Mononuclear cell (primary cell): ENCODE measurements around the gene CACNA2D3. TPM values are rescaled to one million over a fixed set of nuclear protein-coding genes. Genes with fewer than 3 reads are reported as not detected.

Experiments used
- H3K27me3 ChIP-seq: 2 replicates; pipeline ENCODE4 v1.6.0; 2011; ENCODE audit warnings: low read length, control low read depth; ENCODE audit not compliant: insufficient read depth
- H3K4me1 ChIP-seq: 2 replicates; pipeline ENCODE4 v1.5.1; 2011; ENCODE audit warnings: mild to moderate bottlenecking, low read length, control low read depth; ENCODE audit not compliant: insufficient read depth
- H3K4me3 ChIP-seq: 2 replicates; pipeline ENCODE4 v1.5.1; 2011; ENCODE audit warnings: mild to moderate bottlenecking, low read length, moderate library complexity
- H3K9me3 ChIP-seq: 2 replicates; pipeline ENCODE4 v1.5.1; 2011; ENCODE audit warnings: low read depth, mild to moderate bottlenecking, control low read depth, low read length
- total RNA-seq: library from RNA; depleted of rRNA; stranded (reverse); fragments of >200 nt; gene quantifications from one replicate; pipeline ENCODE4 v1.2.3, GENCODE V29; 2012

The CACNA2D3 gene
- total RNA-seq, 1 donor: 2.0 TPM

DNA sequence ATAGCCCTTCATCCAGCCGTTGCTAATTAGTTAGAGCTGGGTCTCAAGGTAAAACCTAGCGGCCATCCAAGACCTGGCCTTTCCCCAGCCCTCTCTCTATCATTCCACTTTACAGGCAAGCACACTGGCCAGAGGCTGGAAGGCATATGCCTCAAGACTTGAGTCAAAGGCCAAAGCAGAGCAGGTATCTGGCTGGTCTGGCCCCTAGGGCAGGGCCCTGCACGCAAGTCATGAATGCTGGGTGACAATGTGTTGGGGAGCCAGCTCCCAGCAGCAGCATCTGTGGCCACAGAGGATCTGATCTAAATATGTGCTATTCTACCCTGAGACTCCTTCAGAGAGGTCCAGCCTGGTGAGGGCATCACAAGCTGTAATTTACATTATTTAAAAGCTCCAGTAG lies 691.9 kb downstream of the CACNA2D3 start:
- Histone ChIP-seq H3K4me3 (no peak overlapping the region), H3K9me3 (no peaks in the 10 kb centered on the region), H3K4me1 (no peaks in the 10 kb centered on the region), H3K27me3 (no peaks in the 10 kb centered on the region)

DNA sequence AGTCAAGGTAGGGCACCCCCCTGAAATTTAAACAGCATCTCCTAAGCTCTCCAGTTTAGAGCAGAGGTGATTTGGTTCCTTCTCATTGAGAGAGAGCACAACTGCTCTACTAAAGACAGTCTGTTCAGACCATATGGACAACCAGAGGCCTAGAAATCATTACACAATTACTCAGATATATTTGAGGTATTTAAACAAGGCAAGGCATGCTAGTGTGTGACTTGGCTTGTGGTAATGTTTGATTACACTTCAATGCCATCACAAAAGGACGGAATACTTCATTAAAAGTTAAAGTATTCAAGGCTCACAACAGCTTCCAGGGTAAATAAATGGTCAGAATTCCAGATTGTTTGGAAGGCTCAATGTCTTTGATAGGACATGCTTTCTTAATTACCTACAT lies 695.3 kb downstream of the CACNA2D3 start:
- Histone ChIP-seq H3K27me3 (no peaks in the 10 kb centered on the region), H3K4me3 (no peak overlapping the region), H3K9me3 (no peaks in the 10 kb centered on the region), H3K4me1 (no peaks in the 10 kb centered on the region)

DNA sequence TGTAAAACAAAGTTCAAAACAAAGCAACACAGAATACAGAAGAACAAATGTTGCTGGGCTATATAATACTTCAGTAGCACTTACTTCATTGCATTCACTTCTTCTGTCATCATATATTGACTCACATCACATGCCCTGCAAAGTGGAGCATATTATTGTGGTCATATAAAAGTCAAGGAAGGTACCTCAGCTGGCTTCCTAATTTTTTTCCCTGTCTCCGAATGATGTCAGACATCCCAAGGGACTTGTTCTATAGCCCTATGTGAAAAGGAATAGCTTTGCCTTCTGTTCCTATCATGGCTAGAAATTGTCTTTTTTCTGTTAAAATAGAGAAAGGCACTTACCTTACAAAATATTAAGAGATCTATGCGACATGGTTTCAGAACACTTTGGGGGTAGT lies 696.1 kb downstream of the CACNA2D3 start:
- Histone ChIP-seq H3K9me3 (no peaks in the 10 kb centered on the region), H3K4me3 (no peak overlapping the region), H3K27me3 (no peaks in the 10 kb centered on the region), H3K4me1 (no peaks in the 10 kb centered on the region)

GRCh38 chr3:54818942-54819341 lies 696.6 kb downstream of the CACNA2D3 start:
- no peak overlapping the region for H3K4me3 ChIP-seq
- H3K4me1 ChIP-seq: no peaks in the 10 kb centered on the region
- no peaks in the 10 kb centered on the region for H3K9me3 ChIP-seq

GRCh38 chr3:54819946-54820345 lies 697.6 kb downstream of the CACNA2D3 start:
- H3K4me1 ChIP-seq: no peaks in the 10 kb centered on the region
- H3K27me3 ChIP-seq: no peaks in the 10 kb centered on the region
- H3K9me3 ChIP-seq: no peaks in the 10 kb centered on the region
- H3K4me3 ChIP-seq: no peak overlapping the region

More at GRCh38 chr3:54818942-54819341, 696.6 kb downstream of the CACNA2D3 start:
- no peaks in the 10 kb centered on the region for H3K27me3 ChIP-seq

DNA sequence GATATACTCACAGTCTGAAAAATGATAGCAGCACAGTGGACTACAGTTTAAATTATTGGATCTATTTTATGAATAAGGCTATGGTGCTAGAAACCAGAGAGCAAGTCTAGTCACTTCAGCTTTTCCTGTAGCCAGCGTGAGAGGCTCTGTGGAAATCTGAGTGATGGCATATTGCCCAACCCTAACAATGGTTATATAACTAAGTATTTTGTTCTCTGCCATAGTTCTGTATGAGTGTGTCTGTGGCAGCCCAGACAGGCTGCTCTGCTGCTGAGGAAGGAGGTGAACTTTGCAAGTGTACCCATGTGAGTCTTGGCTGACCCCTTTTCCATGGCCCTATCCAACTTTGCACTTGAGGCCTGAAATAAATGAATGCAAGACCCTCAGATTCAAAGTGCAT lies 699.9 kb downstream of the CACNA2D3 start:
- no peaks in the 10 kb centered on the region for H3K27me3 ChIP-seq
- no peaks in the 10 kb centered on the region for H3K4me1 ChIP-seq
- H3K4me3 ChIP-seq: no peak overlapping the region
- no peaks in the 10 kb centered on the region for H3K9me3 ChIP-seq

DNA sequence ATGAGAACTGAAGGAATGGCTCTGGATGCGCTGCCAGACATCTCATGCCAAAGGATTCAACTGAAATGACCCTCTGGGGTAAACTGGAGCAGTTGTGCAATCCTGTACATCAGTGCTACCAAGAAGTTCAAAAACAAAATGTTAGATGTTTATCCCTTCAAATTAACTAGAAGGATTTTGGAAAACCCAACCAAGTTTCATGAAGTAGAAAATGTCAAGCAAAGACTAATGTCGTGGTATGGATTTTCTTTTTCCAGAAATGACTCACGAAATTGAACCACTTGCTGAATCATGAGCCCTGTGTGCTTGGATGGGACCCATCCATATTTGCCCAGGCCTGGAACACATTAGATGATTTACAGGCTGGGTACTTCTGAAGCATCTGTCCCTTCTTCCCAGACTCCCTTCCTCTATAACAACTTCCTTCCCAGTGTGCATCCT lies 703.9 kb downstream of the CACNA2D3 start:
- H3K4me1 ChIP-seq: no peaks in the 10 kb centered on the region
- no peaks in the 10 kb centered on the region for H3K9me3 ChIP-seq
- no peak overlapping the region for H3K4me3 ChIP-seq
- no peaks in the 10 kb centered on the region for H3K27me3 ChIP-seq

- no peaks in the 10 kb centered on the region for H3K27me3 ChIP-seq
- H3K4me3 ChIP-seq: no peak overlapping the region
- H3K4me1 ChIP-seq: no peaks in the 10 kb centered on the region
- H3K9me3 ChIP-seq: no peaks in the 10 kb centered on the region
Measured at GRCh38 chr3:54827056-54827687, 704.8 kb downstream of the CACNA2D3 start.

DNA sequence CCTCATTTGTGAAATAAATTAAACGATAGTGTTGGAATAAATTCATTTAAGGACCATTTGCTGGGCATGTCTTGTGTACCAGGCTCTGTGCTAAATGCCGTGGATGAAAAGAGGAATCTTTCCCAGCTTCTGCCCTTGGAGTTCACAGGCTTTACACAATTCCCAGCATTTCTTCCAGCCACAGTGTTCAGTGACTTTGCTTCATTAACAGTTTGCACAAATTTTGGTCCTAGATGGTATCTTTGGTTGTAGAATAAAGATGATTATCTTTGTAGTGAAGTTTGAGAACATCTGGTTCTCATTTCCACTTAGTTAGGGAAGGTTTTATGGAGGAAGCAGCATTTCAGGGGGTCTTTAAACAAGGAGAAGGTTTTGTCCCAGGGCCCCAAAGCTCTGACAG lies 705.4 kb downstream of the CACNA2D3 start:
- Histone ChIP-seq H3K9me3 (no peaks in the 10 kb centered on the region), H3K4me1 (no peaks in the 10 kb centered on the region)

GRCh38 chr3:54830658-54831057 lies 708.3 kb downstream of the CACNA2D3 start:
- Histone ChIP-seq H3K4me1 (no peaks in the 10 kb centered on the region), H3K9me3 (no peaks in the 10 kb centered on the region), H3K4me3 (no peak overlapping the region), H3K27me3 (no peaks in the 10 kb centered on the region)

More for the DNA sequence above, 705.4 kb downstream of the CACNA2D3 start:
- Histone ChIP-seq H3K4me3 (no peak overlapping the region), H3K27me3 (no peaks in the 10 kb centered on the region)

GRCh38 chr3:54831112-54831511 lies 708.8 kb downstream of the CACNA2D3 start:
- no peak overlapping the region for H3K4me3 ChIP-seq
- no peaks in the 10 kb centered on the region for H3K9me3 ChIP-seq
- no peaks in the 10 kb centered on the region for H3K4me1 ChIP-seq
- no peaks in the 10 kb centered on the region for H3K27me3 ChIP-seq

- no peaks in the 10 kb centered on the region for H3K4me1 ChIP-seq
- no peaks in the 10 kb centered on the region for H3K9me3 ChIP-seq
- H3K4me3 ChIP-seq: no peak overlapping the region
- H3K27me3 ChIP-seq: no peaks in the 10 kb centered on the region
Measured at GRCh38 chr3:54832876-54833275, 710.5 kb downstream of the CACNA2D3 start.

DNA sequence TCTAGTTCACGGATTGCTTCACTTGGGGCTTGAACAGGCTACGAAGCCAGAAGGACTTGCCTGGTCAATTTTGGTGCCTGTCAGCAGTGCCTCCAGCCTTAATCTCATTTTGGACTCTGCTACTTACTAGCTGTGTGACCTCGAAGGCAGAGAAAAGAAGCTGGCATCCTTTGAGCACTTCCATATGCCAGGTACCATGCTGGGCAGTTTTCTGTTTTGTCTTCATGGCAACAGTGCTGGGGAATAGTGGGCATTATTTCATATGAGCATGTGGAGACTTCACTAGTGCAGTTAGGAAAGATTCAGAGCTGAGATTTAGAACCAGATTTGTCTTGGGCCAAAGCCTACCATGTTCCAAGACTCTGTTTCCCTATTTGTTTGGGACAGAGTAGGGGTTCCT lies 713.3 kb downstream of the CACNA2D3 start:
- no peaks in the 10 kb centered on the region for H3K9me3 ChIP-seq
- no peak overlapping the region for H3K4me3 ChIP-seq
- H3K4me1 ChIP-seq: no peaks in the 10 kb centered on the region
- H3K27me3 ChIP-seq: no peaks in the 10 kb centered on the region

DNA sequence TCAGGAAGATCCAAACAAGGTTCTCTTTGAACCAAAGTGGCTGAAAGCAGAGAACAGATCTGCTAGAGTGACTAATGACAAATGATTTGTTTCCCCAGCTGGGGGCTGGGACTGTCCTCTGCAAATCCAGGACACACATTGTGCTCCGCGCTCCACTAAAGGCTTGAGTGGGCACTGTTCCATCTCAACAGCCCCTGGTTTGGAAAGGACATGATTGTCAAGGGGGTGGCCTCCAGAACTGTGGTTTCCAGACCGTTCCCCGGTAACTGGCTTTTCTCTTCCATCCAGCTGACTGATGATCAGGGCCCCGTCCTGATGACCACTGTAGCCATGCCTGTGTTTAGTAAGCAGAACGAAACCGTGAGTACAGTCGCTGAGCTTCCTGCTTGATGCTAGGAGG lies 714.5 kb downstream of the CACNA2D3 start:
- no peak overlapping the region for H3K4me3 ChIP-seq
- H3K9me3 ChIP-seq: no peaks in the 10 kb centered on the region
- H3K27me3 ChIP-seq: no peaks in the 10 kb centered on the region
- H3K4me1 ChIP-seq: no peaks in the 10 kb centered on the region

DNA sequence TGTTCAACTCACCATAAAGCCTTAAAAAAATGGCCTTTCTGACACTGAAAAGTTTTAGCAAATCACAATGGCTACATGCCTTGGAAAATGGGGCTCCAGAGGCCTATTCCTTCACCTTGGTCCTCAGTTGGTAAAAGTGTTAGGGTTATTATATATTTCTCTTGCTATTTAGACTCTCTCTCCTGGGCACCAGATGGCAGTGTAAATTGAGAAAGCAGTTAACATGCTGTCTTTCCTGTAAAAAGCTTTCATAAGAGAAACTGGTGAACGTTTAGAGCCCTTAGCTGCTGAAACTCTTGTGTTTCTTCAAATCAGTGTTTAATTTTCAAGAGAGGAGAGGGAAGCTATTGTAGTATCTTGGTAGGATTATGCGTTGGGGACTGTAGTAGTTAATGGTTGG lies 715.6 kb downstream of the CACNA2D3 start:
- Histone ChIP-seq H3K4me3 (no peak overlapping the region), H3K9me3 (no peaks in the 10 kb centered on the region), H3K27me3 (no peaks in the 10 kb centered on the region), H3K4me1 (no peaks in the 10 kb centered on the region)

DNA sequence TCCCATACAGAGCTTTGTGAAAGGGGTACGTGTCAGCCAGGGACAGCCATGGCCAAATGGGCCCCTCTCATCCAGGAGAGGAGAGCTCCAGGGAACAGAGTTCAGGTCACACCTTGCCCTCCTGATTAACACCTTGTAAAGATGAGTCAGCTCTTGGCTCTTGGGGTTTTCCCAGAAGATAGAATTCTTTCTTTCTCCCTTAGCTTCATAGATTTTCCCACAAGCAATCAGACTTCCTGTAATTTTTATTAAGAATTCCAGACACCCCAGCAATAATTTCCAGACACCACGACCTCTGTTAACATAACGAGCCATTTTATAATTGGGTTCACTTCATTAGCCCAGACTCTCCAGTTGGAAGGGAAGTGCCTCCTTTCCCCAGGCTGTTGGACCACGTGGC lies 719.1 kb downstream of the CACNA2D3 start:
- H3K4me1 ChIP-seq: no peaks in the 10 kb centered on the region

More for the DNA sequence above, 719.1 kb downstream of the CACNA2D3 start:
- no peaks in the 10 kb centered on the region for H3K27me3 ChIP-seq
- H3K9me3 ChIP-seq: no peaks in the 10 kb centered on the region
- no peak overlapping the region for H3K4me3 ChIP-seq
